GM12878 (cell line): Measurements from ENCODE around the gene MRPS21. TPM values are rescaled to one million over a fixed set of nuclear protein-coding genes. Genes with fewer than 3 reads are reported as not detected.
A peak's percentile ranks its signal among the peaks of the same experiment; 100 is the strongest.

ENCODE experiments used
- ATF7 ChIP-seq: fragments of 450-650 bp; IDR thresholded peaks from 2 replicates; pipeline ENCODE4 v1.6.1; 2016; ENCODE audit warnings: low read depth, mild to moderate bottlenecking
- BMI1 ChIP-seq: fragments of 450-650 bp; IDR thresholded peaks from 2 replicates; pipeline ENCODE4 v1.6.1; 2016; ENCODE audit warnings: mild to moderate bottlenecking, moderate library complexity, borderline replicate concordance
- CEBPB ChIP-seq, 2 experiments: fragments of 150-350 bp in 1 of 2; IDR thresholded peaks; 2 replicates each; pipeline ENCODE4 v1.6.1; 2012 to 2014; ENCODE audit warnings: low read depth in 2 of 2, low read length in 2 of 2, borderline replicate concordance in 1 of 2, inconsistent platforms in 1 of 2
- IRF4 ChIP-seq: IDR thresholded peaks from 2 replicates; pipeline ENCODE4 v1.6.1; 2011; ENCODE audit warnings: low read depth, low read length
- KLF5 ChIP-seq: fragments of 450-650 bp; IDR thresholded peaks from 2 replicates; pipeline ENCODE4 v1.6.1; 2014; ENCODE audit warnings: mild to moderate bottlenecking; ENCODE audit not compliant: partially characterized antibody
- NBN ChIP-seq: fragments of 450-650 bp; IDR thresholded peaks from 2 replicates; pipeline ENCODE4 v1.6.1; 2016
- NFIC ChIP-seq: IDR thresholded peaks from 2 replicates; pipeline ENCODE4 v1.6.1; 2012; ENCODE audit warnings: low read depth, mild to moderate bottlenecking, inconsistent platforms, low read length, moderate library complexity
- NFYA ChIP-seq: IDR thresholded peaks from 2 replicates; pipeline ENCODE4 v1.6.1; 2011; ENCODE audit warnings: low read depth, mild to moderate bottlenecking, low read length, improper control_type of control experiment, borderline replicate concordance
- NR2C2 ChIP-seq: IDR thresholded peaks from 2 replicates; pipeline ENCODE4 v1.6.1; 2011; ENCODE audit warnings: borderline replicate concordance, low read depth; ENCODE audit not compliant: control insufficient read depth, insufficient read length
- NR2F1 ChIP-seq: fragments of 450-650 bp; conservative IDR thresholded peaks from 2 replicates; pipeline ENCODE4 v1.6.1; 2017; ENCODE audit warnings: mild to moderate bottlenecking
- POU2F2 ChIP-seq: IDR thresholded peaks from 3 replicates; pipeline ENCODE4 v1.6.1; 2011; ENCODE audit warnings: low read depth, mild to moderate bottlenecking, low read length, borderline replicate concordance
- RB1 ChIP-seq: fragments of 450-650 bp; formaldehyde crosslinking; IDR thresholded peaks from 2 replicates; pipeline ENCODE4 v1.6.1; 2017; ENCODE audit warnings: mild to moderate bottlenecking, borderline replicate concordance
- SMC3 ChIP-seq: IDR thresholded peaks from 2 replicates; pipeline ENCODE4 v1.6.1; 2011; ENCODE audit warnings: low read length, improper control_type of control experiment, borderline replicate concordance
- SREBF2 ChIP-seq: IDR thresholded peaks from 2 replicates; pipeline ENCODE4 v1.6.1; 2012; ENCODE audit warnings: mild to moderate bottlenecking, low read length
- SRF ChIP-seq, 2 experiments: IDR thresholded peaks; 2 replicates each; pipeline ENCODE4 v1.6.1; 2011; ENCODE audit warnings: low read depth in 2 of 2, low read length in 2 of 2, mild to moderate bottlenecking in 1 of 2, moderate library complexity in 1 of 2
- YY1 ChIP-seq: IDR thresholded peaks from 2 replicates; pipeline ENCODE4 v1.6.1; 2011; ENCODE audit warnings: low read depth, mild to moderate bottlenecking, low read length
- ZNF622 ChIP-seq: fragments of 450-650 bp; IDR thresholded peaks from 2 replicates; pipeline ENCODE4 v1.6.1; 2017; ENCODE audit warnings: mild to moderate bottlenecking, inconsistent platforms
- ZZZ3 ChIP-seq: IDR thresholded peaks from 2 replicates; pipeline ENCODE4 v1.6.1; 2011; ENCODE audit warnings: low read depth; ENCODE audit not compliant: control insufficient read depth, insufficient read length
- polyA plus RNA-seq, 11 experiments: library from polyadenylated mRNA; depleted of rRNA in 4 of 11; unstranded in 6 of 11; stranded (reverse) in 5 of 11; fragments of >200 nt; fragmentation: Nextera tagmentation in 4 of 11; fragmentation: Illumina TruSeq in 1 of 11; extraction: Ambion mirVana in 4 of 11; extraction: Trizol in 1 of 11; gene quantifications; 1 replicate in 1 of 11; 2 replicates in 10 of 11; pipeline versions ENCODE4 v1.2.1 to v1.2.3, GENCODE V29; 2011 to 2016; ENCODE audit warnings: inconsistent platforms in 2 of 11, missing spikeins in 2 of 11, low read depth in 1 of 11
- total RNA-seq, 4 experiments: library from RNA; depleted of rRNA in 3 of 4; stranded (reverse); fragments of >200 nt in 3 of 4; fragmentation: Illumina TruSeq in 1 of 4; extraction: Trizol in 1 of 4; gene quantifications; 2 replicates each; pipeline versions ENCODE4 v1.2.1 to v1.2.3, GENCODE V29; 2013 to 2021
- TF ChIP-seq, protein P1 (sequence below): fragments of 450-650 bp; IDR thresholded peaks from 2 replicates; pipeline ENCODE4 v1.6.1; 2017; ENCODE audit warnings: borderline replicate concordance
- TF ChIP-seq, protein P2 (sequence below): IDR thresholded peaks from 2 replicates; pipeline ENCODE4 v1.6.1; 2012; ENCODE audit warnings: low read length, inconsistent platforms
- TF ChIP-seq, protein P3 (sequence below): IDR thresholded peaks from 2 replicates; pipeline ENCODE4 v1.6.1; 2012; ENCODE audit warnings: mild to moderate bottlenecking, low read depth, low read length
- TF ChIP-seq, protein P4 (sequence below): IDR thresholded peaks from 2 replicates; pipeline ENCODE4 v1.6.1; 2011; ENCODE audit warnings: borderline replicate concordance, low read depth, mild to moderate bottlenecking, moderate library complexity, mixed read lengths, low read length; ENCODE audit not compliant: insufficient read depth; ENCODE audit errors: extremely low read length

MRPS21 gene
- total and polyA plus RNA-seq, 10 of the 15 experiments (the other 5 are each of a cell fraction or from before 2014, with no cell fraction given), result 69.4 to 275 (median 103) TPM

DNA sequence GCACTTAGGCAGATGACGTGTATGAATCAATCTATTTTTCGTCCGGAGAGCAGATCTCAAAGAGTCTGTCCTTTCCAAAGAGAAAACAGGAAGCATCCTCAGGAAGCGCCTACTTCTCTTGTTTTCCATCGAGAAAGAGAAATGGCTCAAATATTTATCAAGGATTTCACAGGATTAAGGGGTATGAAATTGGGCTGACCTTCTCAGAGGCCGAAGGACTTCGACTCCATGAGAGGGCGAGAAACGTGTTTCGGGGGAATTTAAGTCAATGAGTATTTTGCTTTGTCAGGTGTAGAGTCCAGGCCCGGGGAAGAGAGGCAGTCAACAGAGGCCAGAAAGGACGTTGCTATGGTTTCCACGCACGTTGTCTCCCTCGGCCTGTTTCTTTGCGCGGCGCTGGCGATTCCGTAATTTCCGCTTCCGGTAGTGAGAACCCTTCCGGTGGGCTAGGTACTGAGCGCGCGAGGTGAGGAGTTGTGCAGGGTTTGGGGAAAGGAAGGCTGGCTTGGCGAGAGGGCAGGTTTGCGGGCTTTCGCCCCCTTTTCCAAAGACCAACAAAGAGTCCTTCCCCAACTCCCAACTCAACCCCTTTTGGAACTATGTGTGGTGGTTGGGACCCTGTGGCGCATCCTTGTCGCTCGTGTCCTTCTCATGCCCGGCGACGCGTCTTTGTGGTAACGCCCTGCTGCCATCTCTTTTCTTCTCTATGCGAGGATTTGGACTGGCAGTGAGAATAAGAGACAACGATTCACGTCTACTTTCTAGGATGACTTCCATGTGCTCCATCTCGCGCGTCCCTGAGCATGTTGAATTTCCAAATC lies at the start of gene MRPS21 (continued):
- peak; percentile 66 for TF ChIP-seq ATF7
- TF ChIP-seq BMI1, result peak; percentile 97
- TF ChIP-seq YY1, result peak; percentile 68
- no peak for TF ChIP-seq NR2C2
- TF ChIP-seq, protein P1, sequence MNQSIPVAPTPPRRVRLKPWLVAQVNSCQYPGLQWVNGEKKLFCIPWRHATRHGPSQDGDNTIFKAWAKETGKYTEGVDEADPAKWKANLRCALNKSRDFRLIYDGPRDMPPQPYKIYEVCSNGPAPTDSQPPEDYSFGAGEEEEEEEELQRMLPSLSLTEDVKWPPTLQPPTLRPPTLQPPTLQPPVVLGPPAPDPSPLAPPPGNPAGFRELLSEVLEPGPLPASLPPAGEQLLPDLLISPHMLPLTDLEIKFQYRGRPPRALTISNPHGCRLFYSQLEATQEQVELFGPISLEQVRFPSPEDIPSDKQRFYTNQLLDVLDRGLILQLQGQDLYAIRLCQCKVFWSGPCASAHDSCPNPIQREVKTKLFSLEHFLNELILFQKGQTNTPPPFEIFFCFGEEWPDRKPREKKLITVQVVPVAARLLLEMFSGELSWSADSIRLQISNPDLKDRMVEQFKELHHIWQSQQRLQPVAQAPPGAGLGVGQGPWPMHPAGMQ, result no peak
- peak; percentile 54; the same call in 1 of the 2 replicates for TF ChIP-seq NBN
- 0 out of 2 replicates have a peak, but pooled peaks have one; percentile 35 for TF ChIP-seq RB1
- no peak for TF ChIP-seq SMC3
- no peak for TF ChIP-seq NFYA
- TF ChIP-seq, protein P2, sequence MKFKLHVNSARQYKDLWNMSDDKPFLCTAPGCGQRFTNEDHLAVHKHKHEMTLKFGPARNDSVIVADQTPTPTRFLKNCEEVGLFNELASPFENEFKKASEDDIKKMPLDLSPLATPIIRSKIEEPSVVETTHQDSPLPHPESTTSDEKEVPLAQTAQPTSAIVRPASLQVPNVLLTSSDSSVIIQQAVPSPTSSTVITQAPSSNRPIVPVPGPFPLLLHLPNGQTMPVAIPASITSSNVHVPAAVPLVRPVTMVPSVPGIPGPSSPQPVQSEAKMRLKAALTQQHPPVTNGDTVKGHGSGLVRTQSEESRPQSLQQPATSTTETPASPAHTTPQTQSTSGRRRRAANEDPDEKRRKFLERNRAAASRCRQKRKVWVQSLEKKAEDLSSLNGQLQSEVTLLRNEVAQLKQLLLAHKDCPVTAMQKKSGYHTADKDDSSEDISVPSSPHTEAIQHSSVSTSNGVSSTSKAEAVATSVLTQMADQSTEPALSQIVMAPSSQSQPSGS, result no peak
- TF ChIP-seq, protein P3, sequence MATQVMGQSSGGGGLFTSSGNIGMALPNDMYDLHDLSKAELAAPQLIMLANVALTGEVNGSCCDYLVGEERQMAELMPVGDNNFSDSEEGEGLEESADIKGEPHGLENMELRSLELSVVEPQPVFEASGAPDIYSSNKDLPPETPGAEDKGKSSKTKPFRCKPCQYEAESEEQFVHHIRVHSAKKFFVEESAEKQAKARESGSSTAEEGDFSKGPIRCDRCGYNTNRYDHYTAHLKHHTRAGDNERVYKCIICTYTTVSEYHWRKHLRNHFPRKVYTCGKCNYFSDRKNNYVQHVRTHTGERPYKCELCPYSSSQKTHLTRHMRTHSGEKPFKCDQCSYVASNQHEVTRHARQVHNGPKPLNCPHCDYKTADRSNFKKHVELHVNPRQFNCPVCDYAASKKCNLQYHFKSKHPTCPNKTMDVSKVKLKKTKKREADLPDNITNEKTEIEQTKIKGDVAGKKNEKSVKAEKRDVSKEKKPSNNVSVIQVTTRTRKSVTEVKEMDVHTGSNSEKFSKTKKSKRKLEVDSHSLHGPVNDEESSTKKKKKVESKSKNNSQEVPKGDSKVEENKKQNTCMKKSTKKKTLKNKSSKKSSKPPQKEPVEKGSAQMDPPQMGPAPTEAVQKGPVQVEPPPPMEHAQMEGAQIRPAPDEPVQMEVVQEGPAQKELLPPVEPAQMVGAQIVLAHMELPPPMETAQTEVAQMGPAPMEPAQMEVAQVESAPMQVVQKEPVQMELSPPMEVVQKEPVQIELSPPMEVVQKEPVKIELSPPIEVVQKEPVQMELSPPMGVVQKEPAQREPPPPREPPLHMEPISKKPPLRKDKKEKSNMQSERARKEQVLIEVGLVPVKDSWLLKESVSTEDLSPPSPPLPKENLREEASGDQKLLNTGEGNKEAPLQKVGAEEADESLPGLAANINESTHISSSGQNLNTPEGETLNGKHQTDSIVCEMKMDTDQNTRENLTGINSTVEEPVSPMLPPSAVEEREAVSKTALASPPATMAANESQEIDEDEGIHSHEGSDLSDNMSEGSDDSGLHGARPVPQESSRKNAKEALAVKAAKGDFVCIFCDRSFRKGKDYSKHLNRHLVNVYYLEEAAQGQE, result no peak
- no peak for TF ChIP-seq CEBPB (IDR thresholded peaks at IDR 0.05; ENCODE audit: borderline replicate concordance in 1 of 2, low read depth in 2 of 2, low read length in 2 of 2)
- TF ChIP-seq ZNF622, result no peak
- TF ChIP-seq NFIC, result no peak
- peak in 1 of 2 experiments; percentile 60; a peak in 1 of 4 replicates for TF ChIP-seq SRF (IDR thresholded peaks at IDR 0.05; ENCODE audit: low read depth in 2 of 2, low read length in 2 of 2)
- no peak for TF ChIP-seq SREBF2
- TF ChIP-seq POU2F2, result peak; percentile 78; the same call in 1 of the 3 replicates
- no peak for TF ChIP-seq ZZZ3
- TF ChIP-seq IRF4, result 0 out of 2 replicates have a peak, but pooled peaks have one; percentile 30
- 0 out of 2 replicates have a peak, but pooled peaks have one; percentile 13 for TF ChIP-seq NR2F1
- TF ChIP-seq KLF5, result no peak
- TF ChIP-seq, protein P4, sequence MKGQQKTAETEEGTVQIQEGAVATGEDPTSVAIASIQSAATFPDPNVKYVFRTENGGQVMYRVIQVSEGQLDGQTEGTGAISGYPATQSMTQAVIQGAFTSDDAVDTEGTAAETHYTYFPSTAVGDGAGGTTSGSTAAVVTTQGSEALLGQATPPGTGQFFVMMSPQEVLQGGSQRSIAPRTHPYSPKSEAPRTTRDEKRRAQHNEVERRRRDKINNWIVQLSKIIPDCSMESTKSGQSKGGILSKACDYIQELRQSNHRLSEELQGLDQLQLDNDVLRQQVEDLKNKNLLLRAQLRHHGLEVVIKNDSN, result no peak
